Measurements from ENCODE around the gene SPOCK2.

The SPOCK2 gene

DNA sequence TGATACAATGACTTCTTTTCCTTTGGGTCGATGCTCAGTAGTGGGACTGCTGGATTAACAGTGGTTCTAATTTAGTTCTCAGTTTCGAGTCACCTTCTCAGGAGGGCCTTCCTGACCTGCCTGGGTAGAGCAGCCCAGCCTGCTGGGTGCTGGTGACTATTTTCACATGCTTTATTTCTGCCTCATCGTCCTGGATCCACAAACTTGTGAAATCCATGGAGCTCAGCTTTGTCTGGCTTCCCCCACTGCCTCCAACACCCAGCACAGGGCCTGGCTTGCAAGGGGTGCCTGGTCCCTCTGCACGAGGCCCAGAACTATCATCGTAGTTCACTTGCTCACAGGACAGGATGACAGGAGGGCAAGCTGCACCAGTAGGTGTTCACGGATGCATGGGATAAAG lies 46.9 kb downstream of the SPOCK2 start:
- TF ChIP-seq SIN3A (IDR thresholded peaks at IDR 0.05; ENCODE audit: borderline replicate concordance, insufficient read depth, low read length), result no peak
- no peak for TF ChIP-seq POLR2AphosphoS5 (IDR thresholded peaks at IDR 0.05; ENCODE audit: low read depth, low read length)
- TF ChIP-seq FOXP2 (optimal IDR thresholded peaks at IDR 0.05; ENCODE audit: borderline replicate concordance, extremely low read depth, extremely low read length, insufficient read depth), result no peak
- TF ChIP-seq, protein P1, sequence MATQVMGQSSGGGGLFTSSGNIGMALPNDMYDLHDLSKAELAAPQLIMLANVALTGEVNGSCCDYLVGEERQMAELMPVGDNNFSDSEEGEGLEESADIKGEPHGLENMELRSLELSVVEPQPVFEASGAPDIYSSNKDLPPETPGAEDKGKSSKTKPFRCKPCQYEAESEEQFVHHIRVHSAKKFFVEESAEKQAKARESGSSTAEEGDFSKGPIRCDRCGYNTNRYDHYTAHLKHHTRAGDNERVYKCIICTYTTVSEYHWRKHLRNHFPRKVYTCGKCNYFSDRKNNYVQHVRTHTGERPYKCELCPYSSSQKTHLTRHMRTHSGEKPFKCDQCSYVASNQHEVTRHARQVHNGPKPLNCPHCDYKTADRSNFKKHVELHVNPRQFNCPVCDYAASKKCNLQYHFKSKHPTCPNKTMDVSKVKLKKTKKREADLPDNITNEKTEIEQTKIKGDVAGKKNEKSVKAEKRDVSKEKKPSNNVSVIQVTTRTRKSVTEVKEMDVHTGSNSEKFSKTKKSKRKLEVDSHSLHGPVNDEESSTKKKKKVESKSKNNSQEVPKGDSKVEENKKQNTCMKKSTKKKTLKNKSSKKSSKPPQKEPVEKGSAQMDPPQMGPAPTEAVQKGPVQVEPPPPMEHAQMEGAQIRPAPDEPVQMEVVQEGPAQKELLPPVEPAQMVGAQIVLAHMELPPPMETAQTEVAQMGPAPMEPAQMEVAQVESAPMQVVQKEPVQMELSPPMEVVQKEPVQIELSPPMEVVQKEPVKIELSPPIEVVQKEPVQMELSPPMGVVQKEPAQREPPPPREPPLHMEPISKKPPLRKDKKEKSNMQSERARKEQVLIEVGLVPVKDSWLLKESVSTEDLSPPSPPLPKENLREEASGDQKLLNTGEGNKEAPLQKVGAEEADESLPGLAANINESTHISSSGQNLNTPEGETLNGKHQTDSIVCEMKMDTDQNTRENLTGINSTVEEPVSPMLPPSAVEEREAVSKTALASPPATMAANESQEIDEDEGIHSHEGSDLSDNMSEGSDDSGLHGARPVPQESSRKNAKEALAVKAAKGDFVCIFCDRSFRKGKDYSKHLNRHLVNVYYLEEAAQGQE (IDR thresholded peaks at IDR 0.05; ENCODE audit: insufficient read depth in 1 of 2, low read depth in 2 of 2, low read length in 2 of 2), result no peak
- no peak for TF ChIP-seq TAF1 (IDR thresholded peaks at IDR 0.05; ENCODE audit: borderline replicate concordance, insufficient read depth, low read length)

DNA sequence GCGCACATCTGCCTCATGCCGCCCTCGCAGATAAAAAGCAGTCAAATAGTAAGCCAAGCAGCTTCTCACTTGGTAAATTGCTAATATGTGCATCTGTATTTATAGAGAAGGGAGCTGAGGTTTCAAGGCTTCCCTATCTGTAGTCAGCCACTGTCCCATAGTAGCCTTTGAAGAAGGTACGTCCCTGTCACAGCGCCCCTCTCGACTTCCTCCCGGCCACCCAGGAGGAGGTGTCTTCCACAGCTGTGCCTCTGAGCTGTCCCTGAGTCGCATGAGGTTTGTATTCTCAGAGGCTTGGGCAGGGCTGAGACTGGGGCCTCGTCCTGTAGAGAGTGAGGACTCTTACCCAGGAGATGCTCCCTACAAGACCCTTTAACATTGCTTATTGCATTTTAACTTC lies 49.0 kb downstream of the SPOCK2 start:
- TF ChIP-seq, protein P1 (IDR thresholded peaks at IDR 0.05; ENCODE audit: insufficient read depth in 1 of 2, low read depth in 2 of 2, low read length in 2 of 2), result no peak
- TF ChIP-seq TAF1 (IDR thresholded peaks at IDR 0.05; ENCODE audit: borderline replicate concordance, insufficient read depth, low read length), result no peak
- no peak for TF ChIP-seq POLR2AphosphoS5 (IDR thresholded peaks at IDR 0.05; ENCODE audit: low read depth, low read length)
- no peak for TF ChIP-seq SIN3A (IDR thresholded peaks at IDR 0.05; ENCODE audit: borderline replicate concordance, insufficient read depth, low read length)
- TF ChIP-seq FOXP2 (optimal IDR thresholded peaks at IDR 0.05; ENCODE audit: borderline replicate concordance, extremely low read depth, extremely low read length, insufficient read depth), result no peak

DNA sequence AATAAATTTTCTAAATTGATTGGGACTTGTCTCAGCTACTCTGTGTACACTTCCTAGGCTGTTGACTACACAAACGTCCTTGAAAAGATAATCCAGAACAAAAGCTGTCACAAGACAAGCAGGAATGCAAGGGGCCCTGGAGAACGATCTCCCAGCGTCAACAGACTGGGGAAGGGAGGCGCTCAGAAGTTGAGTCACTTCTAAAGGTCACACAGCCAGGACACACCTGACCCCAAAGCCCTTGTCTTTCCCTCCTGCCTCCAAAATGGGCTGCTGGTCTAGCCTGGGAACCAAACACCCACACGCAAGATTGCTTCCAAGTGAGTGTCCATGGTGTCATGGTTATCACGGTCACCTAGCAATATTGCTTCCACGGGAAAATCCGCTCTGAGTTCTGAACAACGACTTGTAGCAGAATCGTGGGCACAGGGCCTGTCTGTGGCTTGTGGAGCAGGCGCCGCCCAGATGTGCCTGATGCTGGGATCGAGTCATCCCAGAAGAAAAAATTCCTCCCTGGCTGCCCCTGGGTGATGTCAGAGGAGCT lies 49.8 kb downstream of the SPOCK2 start:
- no peak for TF ChIP-seq POLR2AphosphoS5 (IDR thresholded peaks at IDR 0.05; ENCODE audit: low read depth, low read length)
- no peak for TF ChIP-seq SIN3A (IDR thresholded peaks at IDR 0.05; ENCODE audit: borderline replicate concordance, insufficient read depth, low read length)
- TF ChIP-seq TAF1 (IDR thresholded peaks at IDR 0.05; ENCODE audit: borderline replicate concordance, insufficient read depth, low read length), result no peak
- TF ChIP-seq, protein P1 (IDR thresholded peaks at IDR 0.05; ENCODE audit: insufficient read depth in 1 of 2, low read depth in 2 of 2, low read length in 2 of 2), result no peak
- TF ChIP-seq FOXP2 (optimal IDR thresholded peaks at IDR 0.05; ENCODE audit: borderline replicate concordance, extremely low read depth, extremely low read length, insufficient read depth), result no peak

DNA sequence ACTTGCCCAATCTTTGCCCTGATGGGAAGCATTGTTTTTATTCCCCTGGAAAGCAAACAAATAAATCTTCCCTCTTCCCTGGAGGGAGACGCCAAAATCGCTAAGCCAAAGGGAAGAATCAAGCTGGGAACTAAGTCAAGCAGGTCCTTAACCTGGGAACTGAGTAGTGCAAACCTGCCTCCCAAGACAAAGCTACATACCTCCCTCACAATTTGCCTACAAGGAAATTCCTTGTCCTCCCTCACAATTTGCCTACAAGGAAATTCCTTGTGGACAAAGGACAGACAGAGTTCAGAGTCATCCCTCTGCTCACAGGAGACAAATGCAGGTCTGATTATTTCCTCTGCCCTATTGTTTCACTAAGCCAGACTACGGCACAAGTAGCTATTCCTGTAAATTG lies 50.5 kb downstream of the SPOCK2 start:
- TF ChIP-seq SIN3A (IDR thresholded peaks at IDR 0.05; ENCODE audit: borderline replicate concordance, insufficient read depth, low read length), result no peak
- TF ChIP-seq, protein P1 (IDR thresholded peaks at IDR 0.05; ENCODE audit: insufficient read depth in 1 of 2, low read depth in 2 of 2, low read length in 2 of 2), result no peak

DNA sequence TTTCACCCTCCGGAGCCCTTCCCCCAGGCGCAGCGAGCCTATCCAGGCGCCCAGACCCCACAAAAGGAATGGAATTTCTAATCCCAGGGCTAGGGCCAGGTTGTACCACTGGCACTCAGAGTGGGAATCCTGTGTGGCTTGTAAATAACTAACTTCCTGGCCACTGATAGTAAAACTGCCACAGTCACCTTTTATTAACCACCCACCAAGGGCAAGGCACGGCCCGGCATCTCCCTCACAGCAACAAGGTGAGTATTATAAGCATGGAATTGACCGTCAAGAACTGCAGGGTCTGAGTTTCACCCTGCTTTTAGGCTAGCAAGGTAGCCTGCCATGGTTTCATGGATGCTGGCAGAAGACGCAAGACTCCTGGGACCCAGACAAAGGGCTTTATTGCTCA lies 51.1 kb downstream of the SPOCK2 start:
- TF ChIP-seq TAF1 (IDR thresholded peaks at IDR 0.05; ENCODE audit: borderline replicate concordance, insufficient read depth, low read length), result no peak
- TF ChIP-seq FOXP2 (optimal IDR thresholded peaks at IDR 0.05; ENCODE audit: borderline replicate concordance, extremely low read depth, extremely low read length, insufficient read depth), result no peak
- TF ChIP-seq POLR2AphosphoS5 (IDR thresholded peaks at IDR 0.05; ENCODE audit: low read depth, low read length), result no peak
- TF ChIP-seq, protein P1 (IDR thresholded peaks at IDR 0.05; ENCODE audit: insufficient read depth in 1 of 2, low read depth in 2 of 2, low read length in 2 of 2), result no peak
- no peak for TF ChIP-seq SIN3A (IDR thresholded peaks at IDR 0.05; ENCODE audit: borderline replicate concordance, insufficient read depth, low read length)

All from PFSK-1 (cell line).